Activated CD4-positive, alpha-beta T cell treated with anti-CD3 and anti-CD28 coated beads, Interleukin-2, amount 10 ng/mL, durations not matched to agents 7 days and 5 days (primary cell): ENCODE measurements around the gene CLUH. TPM values are rescaled to one million over a fixed set of nuclear protein-coding genes. Genes with fewer than 3 reads are reported as not detected.
A peak's percentile ranks its signal among the peaks of the same experiment; 100 is the strongest.

Experiments
- CTCF ChIA-PET: fragments of 350-600 bp; sonication (Branson Sonifier 250); formaldehyde crosslinking; loops from one replicate; lab custom pipeline; 2021; ENCODE audit warnings: antibody characterized with exemption; lab: Charles Lee
- POLR2A ChIA-PET: fragments of 350-600 bp; sonication (Branson Sonifier 250); formaldehyde crosslinking; loops from one replicate; lab custom pipeline; 2021; ENCODE audit warnings: antibody characterized with exemption; lab: Charles Lee
- DNase-seq: peaks from one replicate; pipeline ENCODE4 v3.0.0-alpha.2; 2020
- H3K27ac Mint-ChIP-seq: one replicate; pipeline ENCODE4 v1.8.0; 2021; ENCODE audit warnings: mild to moderate bottlenecking, moderate library complexity, mixed read lengths
- H3K27me3 Mint-ChIP-seq: one replicate; pipeline ENCODE4 v1.8.0; 2021; ENCODE audit warnings: mixed read lengths
- H3K36me3 Mint-ChIP-seq: one replicate; pipeline ENCODE4 v1.8.0; 2021; ENCODE audit warnings: low read depth, mixed read lengths
- H3K4me1 Mint-ChIP-seq: one replicate; pipeline ENCODE4 v1.8.0; 2021; ENCODE audit warnings: mixed read lengths
- H3K4me3 Mint-ChIP-seq: one replicate; pipeline ENCODE4 v1.8.0; 2021; ENCODE audit warnings: mild to moderate bottlenecking, moderate library complexity, mixed read lengths
- H3K9me3 Mint-ChIP-seq: one replicate; pipeline ENCODE4 v1.8.0; 2021; ENCODE audit warnings: mixed read lengths
- total RNA-seq, 2 experiments: library from RNA; stranded (reverse); gene quantifications; one replicate each; pipeline ENCODE4 v1.2.3, GENCODE V29; 2021

The CLUH gene
- 10 to 100 TPM; 44.8 to 55.9 TPM for total RNA-seq

- Mint-ChIP-seq H3K27ac (peak within 1 kb of the TSS; percentile 95), H3K9me3 (no peaks in the 10 kb centered on the region), H3K36me3 (no peaks in the 10 kb centered on the region), H3K4me3 (peak within 1 kb of the TSS; percentile 86), H3K27me3 (no peaks in the 10 kb centered on the region), H3K4me1 (peaks cover 41% of the 10 kb centered on the region)
- CTCF ChIA-PET = no interaction called here
- peak; percentile 95 for DNase-seq
- POLR2A ChIA-PET = no interaction called here
Measured at GRCh38 chr17:2711608-2712299, at the start of gene CLUH. CLUH (minus strand) TSS chr17:2711764; CDS start chr17:2711661, 103 bp downstream.

GRCh38 chr17:2758870-2759269 is 47.3 kb upstream of the CLUH start:
- no peaks in the 10 kb centered on the region for H3K9me3 Mint-ChIP-seq
- ChIA-PET CTCF (no interaction called here), POLR2A (interaction anchor here (0.7 kb wide), 1 partner anchor 1038 kb away, joined by 9 read pairs; no protein-coding TSS in a partner anchor)
- DNase-seq = no peak
- no peak overlapping the region for H3K27ac Mint-ChIP-seq
- no peaks in the 10 kb centered on the region for H3K4me1 Mint-ChIP-seq
- no peak overlapping the region for H3K4me3 Mint-ChIP-seq
- H3K27me3 Mint-ChIP-seq = peaks cover 39% of the 10 kb centered on the region
- H3K36me3 Mint-ChIP-seq = no peaks in the 10 kb centered on the region

- DNase-seq = no peak
- CTCF ChIA-PET = no interaction called here
- Mint-ChIP-seq H3K27ac (no peak overlapping the region), H3K36me3 (no peaks in the 10 kb centered on the region), H3K4me1 (no peaks in the 10 kb centered on the region), H3K27me3 (peaks cover 47% of the 10 kb centered on the region), H3K4me3 (peak overlapping the region; percentile 32), H3K9me3 (no peaks in the 10 kb centered on the region)
- POLR2A ChIA-PET = interaction anchor here (0.6 kb wide), 1 partner anchor 32 kb away, joined by 22 read pairs; no protein-coding TSS in a partner anchor
Measured at GRCh38 chr17:2755891-2756724, 44.5 kb upstream of the CLUH start.

DNA sequence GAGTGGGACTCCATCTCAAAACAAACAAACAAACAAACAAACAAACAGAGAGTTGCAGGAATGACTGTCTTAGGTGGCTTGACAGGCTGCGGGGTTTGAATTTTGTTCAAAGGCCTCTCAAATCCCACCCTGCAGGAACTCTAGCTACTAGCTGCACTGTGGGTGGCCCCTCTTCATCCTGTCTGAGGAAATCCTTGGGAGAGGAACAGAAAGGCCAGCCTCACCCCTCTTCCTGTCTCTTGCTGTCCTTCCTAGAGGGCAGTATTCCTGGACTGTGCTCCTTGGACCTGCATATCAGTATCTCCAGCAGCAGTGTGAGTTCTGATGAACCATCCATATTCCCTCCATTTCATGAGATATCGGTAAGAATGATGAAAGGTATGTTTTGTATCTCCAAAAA is 39.9 kb upstream of the CLUH start:
- no peaks in the 10 kb centered on the region for H3K36me3 Mint-ChIP-seq
- H3K9me3 Mint-ChIP-seq = no peaks in the 10 kb centered on the region
- H3K4me1 Mint-ChIP-seq = peaks cover 2% of the 10 kb centered on the region
- DNase-seq = no peak
- CTCF ChIA-PET = no interaction called here
- POLR2A ChIA-PET = no interaction called here
- H3K27me3 Mint-ChIP-seq = peaks cover 48% of the 10 kb centered on the region
- H3K4me3 Mint-ChIP-seq = no peak overlapping the region
- H3K27ac Mint-ChIP-seq = no peak overlapping the region

- POLR2A ChIA-PET = no interaction called here
- no peaks in the 10 kb centered on the region for H3K36me3 Mint-ChIP-seq
- H3K27ac Mint-ChIP-seq = no peak overlapping the region
- H3K9me3 Mint-ChIP-seq = no peaks in the 10 kb centered on the region
- peaks cover 2% of the 10 kb centered on the region for H3K4me1 Mint-ChIP-seq
- peaks cover 44% of the 10 kb centered on the region for H3K27me3 Mint-ChIP-seq
- no peak overlapping the region for H3K4me3 Mint-ChIP-seq
- DNase-seq = no peak
- CTCF ChIA-PET = no interaction called here
Measured at GRCh38 chr17:2750721-2751120, 39.2 kb upstream of the CLUH start.

DNA sequence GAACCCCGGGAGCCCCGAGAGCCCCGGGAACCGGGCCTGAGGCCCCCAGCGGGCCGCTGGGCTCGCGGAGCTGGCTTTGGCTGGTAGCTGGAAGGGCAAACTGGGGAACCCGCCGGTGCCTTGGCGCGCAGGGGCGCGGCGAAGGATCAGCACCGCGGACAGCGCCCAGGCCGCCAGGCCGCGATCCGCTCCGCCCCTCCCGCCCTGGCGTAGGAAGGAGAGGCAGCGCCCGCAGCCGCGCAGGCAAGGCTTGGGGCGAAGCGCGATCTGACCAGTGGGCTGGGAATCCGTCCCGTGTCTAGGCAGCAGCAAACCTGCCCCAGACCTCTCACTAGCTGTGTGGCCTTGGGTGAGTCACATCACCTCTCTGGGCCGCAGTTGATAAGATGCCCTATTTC is 38.2 kb upstream of the CLUH start:
- Mint-ChIP-seq H3K27ac (no peak overlapping the region), H3K36me3 (no peaks in the 10 kb centered on the region), H3K27me3 (peaks cover 44% of the 10 kb centered on the region), H3K4me1 (peaks cover 2% of the 10 kb centered on the region), H3K4me3 (no peak overlapping the region), H3K9me3 (no peaks in the 10 kb centered on the region)
- ChIA-PET POLR2A (no interaction called here), CTCF (no interaction called here)
- DNase-seq = peak; percentile 73

DNA sequence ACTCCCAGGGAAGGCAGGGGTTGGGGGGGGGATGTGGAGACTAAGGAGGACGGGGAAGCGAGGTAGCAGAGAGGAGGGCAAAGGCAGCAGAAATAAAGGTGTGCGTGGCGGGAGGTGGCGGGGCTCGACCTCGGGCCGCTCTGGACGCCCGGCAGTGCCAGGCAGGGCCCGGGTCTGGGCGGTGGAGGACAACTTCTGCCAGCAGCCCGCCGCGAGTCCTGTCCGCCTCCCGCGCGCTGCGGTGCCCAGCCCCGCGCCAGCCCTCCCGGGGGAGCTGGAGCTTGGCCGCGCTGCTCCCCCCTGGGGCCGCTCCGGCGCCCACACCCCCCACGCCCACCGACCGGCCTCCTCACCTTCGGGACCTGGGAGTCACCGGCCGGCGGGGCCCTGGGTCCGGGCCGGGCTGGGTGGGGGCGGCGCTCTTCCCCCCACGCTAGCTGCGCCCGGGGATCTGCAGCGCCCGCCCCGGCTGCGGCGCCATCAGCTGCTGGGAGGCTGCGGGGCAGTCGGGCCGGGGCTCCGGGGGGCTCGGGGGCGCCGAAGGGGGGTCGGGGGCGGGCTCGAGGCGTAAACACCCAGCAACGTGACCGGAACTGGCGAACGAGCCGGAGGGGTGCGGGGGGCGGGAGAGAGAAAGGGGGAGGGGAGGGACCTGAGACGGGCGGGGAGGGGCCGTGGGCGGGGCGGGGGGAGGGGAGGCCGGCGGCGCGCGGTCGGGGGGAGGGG is 37.7 kb upstream of the CLUH start, which contains the start of gene CCDC92B:
Gene CCDC92B, minus strand, starts transcription at position 595 of the 726 bp plus-strand sequence. CDS start 14,507 bp downstream, outside the sequence.
- no peak within 1 kb of the TSS for H3K27ac Mint-ChIP-seq
- H3K27me3 Mint-ChIP-seq = peaks cover 44% of the 10 kb centered on the region
- H3K4me1 Mint-ChIP-seq = peaks cover 2% of the 10 kb centered on the region
- H3K9me3 Mint-ChIP-seq = no peaks in the 10 kb centered on the region
- POLR2A ChIA-PET = no interaction called here
- H3K4me3 Mint-ChIP-seq = no peak within 1 kb of the TSS
- H3K36me3 Mint-ChIP-seq = no peaks in the 10 kb centered on the region
- no peak for DNase-seq
- CTCF ChIA-PET = no interaction called here

DNA sequence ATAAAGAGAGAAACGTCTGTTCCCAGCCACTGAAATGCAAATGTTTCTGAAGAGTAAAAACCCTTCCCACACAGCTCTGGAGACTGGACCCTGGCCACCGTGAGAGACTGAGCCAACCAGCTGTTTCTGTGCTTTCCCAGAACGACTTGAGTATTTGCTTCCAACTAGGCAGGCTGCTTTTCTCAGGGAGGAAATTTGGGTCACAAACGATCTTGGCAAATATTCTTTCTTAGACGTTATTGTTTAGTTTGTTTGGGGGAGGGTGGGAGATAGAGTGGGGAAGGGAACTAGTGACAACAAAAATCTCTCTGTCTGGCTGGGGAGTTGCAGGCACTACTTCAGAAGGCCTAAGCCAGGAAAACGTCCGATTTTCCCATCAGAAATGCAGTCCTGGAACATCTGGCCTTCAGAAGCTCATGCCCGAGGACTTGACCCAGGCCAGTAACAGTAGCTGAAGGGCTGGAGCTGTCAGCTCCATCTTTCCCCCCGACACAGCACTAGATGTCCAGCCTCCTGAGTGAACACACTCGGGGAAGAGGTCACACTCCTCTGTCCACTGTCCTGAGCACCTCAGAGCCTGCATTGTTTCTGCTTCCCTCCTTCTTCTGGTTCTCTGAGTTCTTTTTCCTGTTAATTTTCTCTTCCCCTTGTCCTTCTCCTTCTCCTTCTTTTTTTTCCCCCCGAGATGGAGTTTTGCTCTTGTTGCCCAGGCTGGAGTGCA is 33.9 kb upstream of the CLUH start:
- Mint-ChIP-seq H3K27me3 (peaks cover 28% of the 10 kb centered on the region), H3K9me3 (no peaks in the 10 kb centered on the region), H3K4me3 (no peak overlapping the region), H3K36me3 (no peaks in the 10 kb centered on the region), H3K4me1 (no peaks in the 10 kb centered on the region), H3K27ac (no peak overlapping the region)
- CTCF ChIA-PET = no interaction called here
- POLR2A ChIA-PET = no interaction called here
- no peak for DNase-seq

GRCh38 chr17:2737693-2738092 is 26.1 kb upstream of the CLUH start:
- Mint-ChIP-seq H3K27me3 (no peaks in the 10 kb centered on the region), H3K36me3 (no peaks in the 10 kb centered on the region), H3K4me1 (no peaks in the 10 kb centered on the region), H3K4me3 (no peak overlapping the region), H3K9me3 (no peaks in the 10 kb centered on the region), H3K27ac (no peak overlapping the region)
- ChIA-PET POLR2A (no interaction called here), CTCF (no interaction called here)
- DNase-seq = no peak

DNA sequence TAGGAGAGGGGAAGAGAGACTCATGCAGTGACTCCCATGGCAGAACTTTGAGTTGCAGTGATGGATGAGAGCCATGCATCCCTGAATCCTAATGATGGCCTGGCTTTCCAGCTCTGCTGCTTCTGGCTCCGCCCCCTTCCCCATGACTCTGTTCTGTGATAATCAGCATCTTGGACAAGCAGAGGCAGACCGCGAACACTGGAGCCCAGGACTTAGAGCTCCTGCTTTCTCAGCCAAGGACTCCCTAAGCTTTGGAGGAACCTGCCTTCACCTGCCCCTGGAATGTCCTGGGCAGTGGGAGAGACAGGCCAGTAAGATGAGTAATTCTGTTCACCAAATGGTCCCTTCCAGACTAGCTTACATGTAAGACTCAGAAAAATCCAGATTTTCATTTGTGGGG is 25.4 kb upstream of the CLUH start:
- DNase-seq = no peak
- Mint-ChIP-seq H3K27me3 (no peaks in the 10 kb centered on the region), H3K4me1 (no peaks in the 10 kb centered on the region), H3K36me3 (no peaks in the 10 kb centered on the region), H3K4me3 (no peak overlapping the region), H3K9me3 (no peaks in the 10 kb centered on the region), H3K27ac (no peak overlapping the region)
- ChIA-PET POLR2A (no interaction called here), CTCF (no interaction called here)

GRCh38 chr17:2735896-2736295 is 24.3 kb upstream of the CLUH start:
- CTCF ChIA-PET = no interaction called here
- Mint-ChIP-seq H3K36me3 (no peaks in the 10 kb centered on the region), H3K4me3 (no peak overlapping the region), H3K27ac (no peak overlapping the region), H3K4me1 (no peaks in the 10 kb centered on the region), H3K27me3 (no peaks in the 10 kb centered on the region), H3K9me3 (no peaks in the 10 kb centered on the region)
- DNase-seq = no peak
- POLR2A ChIA-PET = no interaction called here

DNA sequence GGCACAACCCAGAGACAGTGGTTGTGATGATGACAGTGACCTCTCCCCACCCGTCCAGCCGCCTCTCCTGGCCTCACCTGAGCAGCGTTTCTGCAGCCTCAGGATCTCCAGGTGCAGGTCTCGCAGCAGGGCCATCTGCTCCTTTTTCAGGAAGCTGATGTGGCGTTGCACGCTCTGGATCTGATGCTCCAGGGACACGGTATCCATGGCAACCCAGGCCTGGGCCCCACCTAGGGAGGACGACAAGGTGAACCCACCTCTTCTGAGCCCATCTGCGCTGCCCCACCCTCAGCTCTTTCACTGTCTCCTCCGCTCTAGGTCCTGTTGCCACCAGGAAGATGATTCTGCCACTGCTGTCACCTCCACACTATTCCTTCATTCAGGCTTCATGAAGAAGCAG is 23.4 kb upstream of the CLUH start:
- Mint-ChIP-seq H3K27ac (no peak overlapping the region), H3K36me3 (no peaks in the 10 kb centered on the region), H3K4me1 (no peaks in the 10 kb centered on the region), H3K9me3 (no peaks in the 10 kb centered on the region), H3K4me3 (no peak overlapping the region), H3K27me3 (no peaks in the 10 kb centered on the region)
- DNase-seq = no peak
- ChIA-PET POLR2A (no interaction called here), CTCF (no interaction called here)
